ACC112 (cell line): Measurements from ENCODE around the gene SLAIN1.

ENCODE experiments used
- H2AFZ ChIP-seq: fragments of 200-600 bp; sonication (generic); one replicate; pipeline ENCODE4 v1.6.0; 2017; ENCODE audit warnings: antibody characterized with exemption, low read length; ENCODE audit not compliant: unreplicated experiment
- H3K27ac ChIP-seq: fragments of 200-600 bp; sonication (generic); 2 replicates; pipeline ENCODE4 v1.5.1; 2014; ENCODE audit warnings: low read depth, mild to moderate bottlenecking, antibody characterized with exemption, low read length, moderate library complexity
- H3K27me3 ChIP-seq: fragments of 200-600 bp; sonication (generic); 2 replicates; pipeline ENCODE4 v1.6.1; 2014; ENCODE audit warnings: mild to moderate bottlenecking, antibody characterized with exemption, low read length, moderate library complexity, mixed read lengths; ENCODE audit not compliant: insufficient read depth
- H3K36me3 ChIP-seq: fragments of 200-600 bp; sonication (generic); 2 replicates; pipeline ENCODE4 v1.6.1; 2016; ENCODE audit warnings: mild to moderate bottlenecking, antibody characterized with exemption, low read length, moderate library complexity, mixed read lengths; ENCODE audit not compliant: insufficient read depth
- H3K4me1 ChIP-seq: fragments of 200-600 bp; sonication (generic); one replicate; pipeline ENCODE4 v1.6.1; 2016; ENCODE audit warnings: low read length, mixed read lengths; ENCODE audit not compliant: insufficient read depth, unreplicated experiment, control insufficient read depth
- H3K4me3 ChIP-seq: fragments of 200-600 bp; sonication (generic); 2 replicates; pipeline ENCODE4 v1.5.1; 2014; ENCODE audit warnings: mild to moderate bottlenecking, low read depth, low read length
- H3K79me2 ChIP-seq: fragments of 200-600 bp; sonication (generic); one replicate; pipeline ENCODE4 v1.6.0; 2016; ENCODE audit warnings: low read length; ENCODE audit not compliant: control insufficient read depth, unreplicated experiment, insufficient read depth

The SLAIN1 gene

GRCh38 chr13:77714119-77714755, 16.8 kb downstream of the SLAIN1 start:
- H3K4me3 ChIP-seq, result no peak overlapping the region
- H3K79me2 ChIP-seq, result no peaks in the 10 kb centered on the region
- H3K27me3 ChIP-seq, result peaks cover 10% of the 10 kb centered on the region
- H3K27ac ChIP-seq, result no peak overlapping the region
- no peak overlapping the region for H2AFZ ChIP-seq
- no peaks in the 10 kb centered on the region for H3K36me3 ChIP-seq
- no peaks in the 10 kb centered on the region for H3K4me1 ChIP-seq

- Histone ChIP-seq H3K4me1 (no peaks in the 10 kb centered on the region), H3K79me2 (no peaks in the 10 kb centered on the region), H3K27me3 (peaks cover 20% of the 10 kb centered on the region), H3K27ac (no peak overlapping the region), H3K36me3 (no peaks in the 10 kb centered on the region), H3K4me3 (no peak overlapping the region), H2AFZ (no peak overlapping the region)
Measured at GRCh38 chr13:77715233-77715891, 17.9 kb downstream of the SLAIN1 start.

GRCh38 chr13:77716692-77717091, 19.2 kb downstream of the SLAIN1 start:
- Histone ChIP-seq H3K27me3 (peaks cover 29% of the 10 kb centered on the region), H3K27ac (no peak overlapping the region), H3K4me3 (no peak overlapping the region), H3K36me3 (no peaks in the 10 kb centered on the region), H3K79me2 (no peaks in the 10 kb centered on the region), H2AFZ (no peak overlapping the region), H3K4me1 (no peaks in the 10 kb centered on the region)

GRCh38 chr13:77717508-77717907, 20.0 kb downstream of the SLAIN1 start:
- H3K36me3 ChIP-seq, result no peaks in the 10 kb centered on the region
- no peak overlapping the region for H3K27ac ChIP-seq
- H3K4me3 ChIP-seq, result no peak overlapping the region
- peaks cover 34% of the 10 kb centered on the region for H3K27me3 ChIP-seq
- H3K4me1 ChIP-seq, result no peaks in the 10 kb centered on the region
- no peak overlapping the region for H2AFZ ChIP-seq
- no peaks in the 10 kb centered on the region for H3K79me2 ChIP-seq

GRCh38 chr13:77719128-77719527, 21.6 kb downstream of the SLAIN1 start:
- Histone ChIP-seq H3K27ac (no peak overlapping the region), H3K79me2 (no peaks in the 10 kb centered on the region), H2AFZ (no peak overlapping the region), H3K4me1 (no peaks in the 10 kb centered on the region), H3K4me3 (no peak overlapping the region), H3K27me3 (peaks cover 51% of the 10 kb centered on the region), H3K36me3 (no peaks in the 10 kb centered on the region)

- no peaks in the 10 kb centered on the region for H3K4me1 ChIP-seq
Measured at GRCh38 chr13:77720988-77721387, 23.5 kb downstream of the SLAIN1 start.

GRCh38 chr13:77724092-77724491, 26.6 kb downstream of the SLAIN1 start:
- H3K79me2 ChIP-seq, result no peaks in the 10 kb centered on the region
- H3K27me3 ChIP-seq, result peaks cover 52% of the 10 kb centered on the region
- H3K4me1 ChIP-seq, result no peaks in the 10 kb centered on the region
- no peak overlapping the region for H2AFZ ChIP-seq
- H3K27ac ChIP-seq, result no peak overlapping the region
- no peaks in the 10 kb centered on the region for H3K36me3 ChIP-seq
- no peak overlapping the region for H3K4me3 ChIP-seq

More at GRCh38 chr13:77720988-77721387, 23.5 kb downstream of the SLAIN1 start:
- peaks cover 62% of the 10 kb centered on the region for H3K27me3 ChIP-seq
- no peaks in the 10 kb centered on the region for H3K36me3 ChIP-seq
- H2AFZ ChIP-seq, result no peak overlapping the region
- H3K4me3 ChIP-seq, result peak overlapping the region; percentile 53; the same call in 1 of the 2 replicates
- H3K27ac ChIP-seq, result no peak overlapping the region
- H3K79me2 ChIP-seq, result no peaks in the 10 kb centered on the region

- H3K27ac ChIP-seq, result no peak overlapping the region
- H3K4me1 ChIP-seq, result no peaks in the 10 kb centered on the region
- no peaks in the 10 kb centered on the region for H3K79me2 ChIP-seq
- no peaks in the 10 kb centered on the region for H3K36me3 ChIP-seq
- peaks cover 45% of the 10 kb centered on the region for H3K27me3 ChIP-seq
- H3K4me3 ChIP-seq, result no peak overlapping the region
- H2AFZ ChIP-seq, result no peak overlapping the region
Measured at GRCh38 chr13:77725071-77725470, 27.6 kb downstream of the SLAIN1 start.

GRCh38 chr13:77728265-77729125, 31.0 kb downstream of the SLAIN1 start:
- Histone ChIP-seq H3K79me2 (no peaks in the 10 kb centered on the region), H3K4me1 (no peaks in the 10 kb centered on the region), H3K27ac (no peak overlapping the region), H3K27me3 (peaks cover 20% of the 10 kb centered on the region), H3K4me3 (no peak overlapping the region), H3K36me3 (no peaks in the 10 kb centered on the region), H2AFZ (no peak overlapping the region)

GRCh38 chr13:77729502-77730221, 32.2 kb downstream of the SLAIN1 start:
- no peak overlapping the region for H2AFZ ChIP-seq
- no peak overlapping the region for H3K27ac ChIP-seq
- no peaks in the 10 kb centered on the region for H3K4me1 ChIP-seq
- H3K27me3 ChIP-seq, result peaks cover 17% of the 10 kb centered on the region; the same call in 1 of the 2 replicates
- H3K4me3 ChIP-seq, result no peak overlapping the region
- no peaks in the 10 kb centered on the region for H3K79me2 ChIP-seq
- no peaks in the 10 kb centered on the region for H3K36me3 ChIP-seq
